Natural killer cell (primary cell): ENCODE measurements around the gene SLC15A1. TPM values are rescaled to one million over a fixed set of nuclear protein-coding genes. Genes with fewer than 3 reads are reported as not detected.

Experiments used
- ATAC-seq, 3 donors: fragments of 150-1000 bp in 2 of 3; fragments of 200-7000 bp in 1 of 3; cut with Tn5 transposase; 1 replicate in 1 of 3; 2 replicates in 2 of 3; pipeline ENCODE4 v1.10.0; 2021; ENCODE audit warnings: mild to moderate bottlenecking in 2 of 3, moderate library complexity in 2 of 3
- DNase-seq, 2 donors: peaks; one replicate each; pipeline versions ENCODE4 v3.0.0 to v3.0.0-alpha.2; 2013 to 2021; ENCODE audit warnings: mixed read lengths in 1 of 2
- H3K27ac ChIP-seq: one replicate; pipeline ENCODE4 v1.5.1; 2013; ENCODE audit warnings: mild to moderate bottlenecking, low read length
- H3K27me3 ChIP-seq: one replicate; pipeline ENCODE4 v1.6.1; 2013; ENCODE audit warnings: low read length; ENCODE audit not compliant: control insufficient read depth, insufficient read depth
- H3K36me3 ChIP-seq: one replicate; pipeline ENCODE4 v1.6.1; 2013; ENCODE audit warnings: low read length; ENCODE audit not compliant: control insufficient read depth, insufficient read depth
- H3K4me1 ChIP-seq: one replicate; pipeline ENCODE4 v1.6.1; 2013; ENCODE audit warnings: low read length; ENCODE audit not compliant: control insufficient read depth, insufficient read depth
- H3K4me3 ChIP-seq: one replicate; pipeline ENCODE4 v1.5.1; 2013; ENCODE audit warnings: low read length
- H3K9me3 ChIP-seq: one replicate; pipeline ENCODE4 v1.6.1; 2013; ENCODE audit warnings: low read length; ENCODE audit not compliant: control insufficient read depth, insufficient read depth
- H3K27ac Mint-ChIP-seq, 2 donors: one replicate each; pipeline ENCODE4 v1.8.0; 2022; ENCODE audit warnings: mild to moderate bottlenecking in 2 of 2, mixed read lengths in 2 of 2, moderate library complexity in 1 of 2
- H3K27me3 Mint-ChIP-seq, 2 donors: one replicate each; pipeline ENCODE4 v1.8.0; 2022; ENCODE audit warnings: low read depth in 2 of 2, mixed read lengths in 2 of 2
- H3K36me3 Mint-ChIP-seq: one replicate; pipeline ENCODE4 v1.8.0; 2022; ENCODE audit warnings: mixed read lengths
- H3K4me1 Mint-ChIP-seq, 2 donors: one replicate each; pipeline ENCODE4 v1.8.0; 2022; ENCODE audit warnings: mixed read lengths in 2 of 2
- H3K4me3 Mint-ChIP-seq: one replicate; pipeline ENCODE4 v1.8.0; 2022; ENCODE audit warnings: mild to moderate bottlenecking, moderate library complexity, mixed read lengths
- H3K9me3 Mint-ChIP-seq, 2 donors: one replicate each; pipeline ENCODE4 v1.8.0; 2022; ENCODE audit warnings: mixed read lengths in 2 of 2
- WGBS: methylation state at CpG from one replicate; pipeline ENCODE4 v1.1.7; 2013; ENCODE audit warnings: missing lambda C conversion rate; ENCODE audit not compliant: insufficient coverage; 5-methylcytosine and 5-hydroxymethylcytosine counted together
- intact Hi-C: fragments of 100-400 bp; cut with micrococcal nuclease; formaldehyde crosslinking; loops from one replicate; pipeline ENCODE4 v1.14.2; 2022
- total RNA-seq, 4 donors: library from RNA; stranded (reverse); fragments of 120-200 nt in 1 of 4; gene quantifications; one replicate each; pipeline versions ENCODE4 v1.2.3 to v1.2.4, GENCODE V29; 2013 to 2022
- TF ChIP-seq, protein P1 (sequence below): fragments of 200-600 bp; IDR thresholded peaks from one replicate; pipeline ENCODE4 v1.8.0; 2022; ENCODE audit warnings: antibody characterized with exemption

The SLC15A1 gene
- total RNA-seq, 3 donors from 2014 or later (not counting 1 experiment from before 2014, with no cell fraction given) = not detected

DNA sequence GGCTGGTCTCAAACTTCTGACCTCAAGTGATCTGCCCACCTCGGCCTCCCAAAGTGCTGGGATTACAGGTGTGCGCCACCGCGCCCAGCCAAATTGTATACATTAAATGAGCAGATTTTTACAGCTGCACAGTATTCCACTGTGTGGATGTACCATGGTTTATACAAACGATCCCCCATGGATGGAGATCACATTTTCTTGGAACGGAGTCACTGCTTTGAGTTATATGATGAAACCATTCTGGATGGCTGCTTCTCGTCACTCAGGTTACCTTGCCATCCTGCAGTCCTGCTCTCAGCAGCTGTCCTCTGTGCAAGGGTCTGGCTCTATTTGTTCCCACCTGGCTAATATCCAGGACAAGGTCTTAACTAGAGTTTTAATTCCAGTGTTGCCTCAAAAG, 39.1 kb upstream of the SLC15A1 start:
- intact Hi-C loops = no loop called here
- Mint-ChIP-seq H3K27me3 (peaks cover 16 to 17% of the 10 kb centered on the region in 2 donors), H3K27ac (no peak overlapping the region), H3K4me3 (no peak overlapping the region), H3K4me1 (peaks cover 0 to 9% of the 10 kb centered on the region in 2 donors), H3K36me3 (peaks cover 15% of the 10 kb centered on the region), H3K9me3 (no peaks in the 10 kb centered on the region)
- 98% methylated on average over 7 of the region's 7 CpGs for WGBS
- Histone ChIP-seq H3K27me3 (peaks cover 2% of the 10 kb centered on the region), H3K4me3 (no peak overlapping the region), H3K27ac (no peak overlapping the region), H3K9me3 (no peaks in the 10 kb centered on the region), H3K36me3 (peaks cover 18% of the 10 kb centered on the region), H3K4me1 (no peaks in the 10 kb centered on the region)
- DNase-seq (no peak), ATAC-seq (no peak)
- TF ChIP-seq, protein P1, sequence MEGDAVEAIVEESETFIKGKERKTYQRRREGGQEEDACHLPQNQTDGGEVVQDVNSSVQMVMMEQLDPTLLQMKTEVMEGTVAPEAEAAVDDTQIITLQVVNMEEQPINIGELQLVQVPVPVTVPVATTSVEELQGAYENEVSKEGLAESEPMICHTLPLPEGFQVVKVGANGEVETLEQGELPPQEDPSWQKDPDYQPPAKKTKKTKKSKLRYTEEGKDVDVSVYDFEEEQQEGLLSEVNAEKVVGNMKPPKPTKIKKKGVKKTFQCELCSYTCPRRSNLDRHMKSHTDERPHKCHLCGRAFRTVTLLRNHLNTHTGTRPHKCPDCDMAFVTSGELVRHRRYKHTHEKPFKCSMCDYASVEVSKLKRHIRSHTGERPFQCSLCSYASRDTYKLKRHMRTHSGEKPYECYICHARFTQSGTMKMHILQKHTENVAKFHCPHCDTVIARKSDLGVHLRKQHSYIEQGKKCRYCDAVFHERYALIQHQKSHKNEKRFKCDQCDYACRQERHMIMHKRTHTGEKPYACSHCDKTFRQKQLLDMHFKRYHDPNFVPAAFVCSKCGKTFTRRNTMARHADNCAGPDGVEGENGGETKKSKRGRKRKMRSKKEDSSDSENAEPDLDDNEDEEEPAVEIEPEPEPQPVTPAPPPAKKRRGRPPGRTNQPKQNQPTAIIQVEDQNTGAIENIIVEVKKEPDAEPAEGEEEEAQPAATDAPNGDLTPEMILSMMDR = no peak

DNA sequence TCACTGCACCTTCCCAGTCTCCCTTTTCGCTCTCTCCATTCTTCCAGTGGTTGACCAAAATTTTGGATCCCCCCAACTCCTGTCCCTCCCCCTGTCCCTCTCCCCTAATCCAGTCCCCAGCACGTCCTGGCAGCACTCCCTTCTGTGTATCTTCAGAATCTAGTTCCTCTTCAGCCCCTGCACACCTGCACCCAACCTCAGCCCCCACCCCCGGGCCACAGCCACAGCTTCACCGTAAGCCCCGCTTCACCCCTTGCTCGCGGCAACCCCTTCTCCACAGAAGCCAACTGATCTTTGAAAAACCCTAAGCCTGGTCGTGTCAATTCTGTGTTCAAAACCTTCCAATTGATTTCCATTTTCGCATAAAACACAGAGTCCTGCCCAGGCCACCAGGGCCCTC, 35.5 kb upstream of the SLC15A1 start:
- H3K36me3 Mint-ChIP-seq = no peaks in the 10 kb centered on the region
- no peak for DNase-seq
- H3K9me3 Mint-ChIP-seq = no peaks in the 10 kb centered on the region
- Histone ChIP-seq H3K4me3 (no peak overlapping the region), H3K9me3 (no peaks in the 10 kb centered on the region), H3K4me1 (no peaks in the 10 kb centered on the region), H3K36me3 (no peaks in the 10 kb centered on the region), H3K27ac (no peak overlapping the region), H3K27me3 (peaks cover 2% of the 10 kb centered on the region)
- WGBS = 36% methylated on average over 9 of the region's 9 CpGs
- no peak overlapping the region for H3K4me3 Mint-ChIP-seq
- ATAC-seq = no peak
- TF ChIP-seq, protein P1 = no peak
- peaks cover 0 to 9% of the 10 kb centered on the region in 2 donors for H3K4me1 Mint-ChIP-seq
- peaks cover 16 to 19% of the 10 kb centered on the region in 2 donors for H3K27me3 Mint-ChIP-seq
- intact Hi-C loops = no loop called here
- H3K27ac Mint-ChIP-seq = no peak overlapping the region

DNA sequence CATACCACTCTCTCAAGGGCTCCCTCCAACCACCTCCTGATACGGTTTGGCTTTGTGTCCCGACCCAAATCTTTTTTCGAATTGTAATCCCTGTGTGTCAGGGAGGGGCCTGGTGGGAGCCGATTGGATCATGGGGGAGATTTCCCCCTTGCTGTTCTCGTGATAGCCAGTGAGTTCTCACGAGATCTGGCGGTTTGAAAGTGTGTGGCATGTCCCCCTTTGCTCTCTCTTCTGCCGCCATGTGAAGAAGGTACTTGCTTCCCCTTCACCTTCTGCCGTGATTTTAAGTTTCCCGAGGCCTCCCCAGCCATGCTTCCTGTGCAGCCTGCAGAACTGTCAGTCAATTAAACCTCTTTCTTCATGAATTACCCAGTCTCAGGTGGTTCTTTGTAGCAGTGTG, 34.7 kb upstream of the SLC15A1 start:
- ATAC-seq (no peak), DNase-seq (no peak)
- Mint-ChIP-seq H3K9me3 (no peaks in the 10 kb centered on the region), H3K27ac (no peak overlapping the region), H3K27me3 (peaks cover 23 to 25% of the 10 kb centered on the region in 2 donors), H3K36me3 (no peaks in the 10 kb centered on the region), H3K4me1 (peaks cover 0 to 9% of the 10 kb centered on the region in 2 donors), H3K4me3 (no peak overlapping the region)
- Histone ChIP-seq H3K9me3 (no peaks in the 10 kb centered on the region), H3K27me3 (peaks cover 2% of the 10 kb centered on the region), H3K4me1 (no peaks in the 10 kb centered on the region), H3K36me3 (no peaks in the 10 kb centered on the region), H3K4me3 (no peak overlapping the region), H3K27ac (no peak overlapping the region)
- WGBS = 63% methylated on average over 10 of the region's 10 CpGs
- TF ChIP-seq, protein P1 = no peak
- intact Hi-C loops = no loop called here

DNA sequence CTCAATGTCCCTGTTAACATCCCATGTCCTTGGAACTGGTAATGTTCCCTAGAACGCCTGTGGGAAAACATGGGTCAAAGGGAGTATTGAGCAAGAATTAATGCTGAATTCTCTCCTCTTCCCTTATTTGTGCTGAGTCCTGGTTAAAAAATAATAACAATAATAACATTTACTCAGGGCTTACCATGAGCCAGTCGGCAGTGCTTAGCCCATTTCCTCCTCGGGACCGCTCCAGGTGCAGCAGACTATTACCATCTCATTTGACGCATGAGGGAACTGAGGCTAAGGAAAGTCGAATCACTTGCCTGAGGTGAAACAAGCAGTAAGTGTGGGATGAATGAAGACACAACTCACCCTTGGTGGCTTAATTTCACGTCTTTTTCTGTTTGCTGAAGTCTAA, 33.6 kb upstream of the SLC15A1 start:
- no peak overlapping the region for H3K27ac Mint-ChIP-seq
- Histone ChIP-seq H3K27ac (no peak overlapping the region), H3K36me3 (no peaks in the 10 kb centered on the region), H3K27me3 (peaks cover 2% of the 10 kb centered on the region), H3K4me3 (no peak overlapping the region), H3K4me1 (no peaks in the 10 kb centered on the region), H3K9me3 (no peaks in the 10 kb centered on the region)
- WGBS = 76% methylated on average over 6 of the region's 7 CpGs
- H3K9me3 Mint-ChIP-seq = no peaks in the 10 kb centered on the region
- TF ChIP-seq, protein P1 = no peak
- H3K27me3 Mint-ChIP-seq = peaks cover 24 to 34% of the 10 kb centered on the region in 2 donors
- intact Hi-C loops = no loop called here
- H3K4me3 Mint-ChIP-seq = no peak overlapping the region
- no peaks in the 10 kb centered on the region for H3K36me3 Mint-ChIP-seq
- ATAC-seq = no peak
- no peak for DNase-seq
- peaks cover 0 to 9% of the 10 kb centered on the region in 2 donors for H3K4me1 Mint-ChIP-seq
